GM21723 (cell line): ENCODE measurements around the gene SEC11C.
"Not testable (repeated sequence)": the region's sequence is repeated elsewhere in the genome, so short reads cannot be mapped to it uniquely, and the experiment has no call there.

Experiments
- ATAC-seq: cut with Tn5 transposase; IDR thresholded peaks from one replicate; pipeline ENCODE4 v1.9.1; 2021; ENCODE audit warnings: mild to moderate bottlenecking, moderate library complexity; ENCODE audit not compliant: unreplicated experiment

Gene SEC11C

DNA sequence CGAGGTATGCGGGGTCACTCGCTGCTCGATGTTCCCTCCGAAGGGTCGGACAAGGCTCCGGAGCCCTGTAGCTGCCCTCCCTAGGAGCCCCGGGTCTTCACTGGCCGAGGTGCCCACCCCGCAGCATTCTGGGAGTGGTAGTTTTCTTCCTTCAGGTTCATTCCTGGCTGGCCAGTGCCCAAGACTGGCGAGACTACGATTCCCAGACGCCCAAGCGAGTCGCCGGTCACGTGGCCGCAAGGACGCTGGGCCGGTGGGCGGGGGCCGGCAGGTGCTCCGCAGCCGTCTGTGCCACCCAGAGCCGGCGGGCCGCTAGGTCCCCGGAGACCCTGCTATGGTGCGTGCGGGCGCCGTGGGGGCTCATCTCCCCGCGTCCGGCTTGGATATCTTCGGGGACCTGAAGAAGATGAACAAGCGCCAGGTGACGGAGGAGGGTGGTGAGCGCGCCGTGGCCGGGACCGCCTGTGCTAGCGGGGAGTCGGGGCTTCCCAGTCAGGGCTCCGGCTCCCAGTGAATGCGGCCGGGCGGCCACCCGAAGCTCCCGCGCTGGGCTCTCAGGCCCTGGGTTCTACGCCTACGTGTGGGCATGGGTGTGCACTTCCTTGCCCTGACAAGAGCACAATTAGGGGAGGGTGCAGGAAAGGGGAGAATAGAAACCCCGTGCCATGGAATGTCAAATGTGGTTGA, at the start of gene SEC11C:
SEC11C (plus strand) TSS at position 270 of the 687 bp plus-strand sequence; CDS start at position 335, 65 bp downstream.
- ATAC-seq, result peak; percentile 82

GRCh38 chr18:59090966-59091603, 48.6 kb upstream of the SEC11C start:
- no peak for ATAC-seq

DNA sequence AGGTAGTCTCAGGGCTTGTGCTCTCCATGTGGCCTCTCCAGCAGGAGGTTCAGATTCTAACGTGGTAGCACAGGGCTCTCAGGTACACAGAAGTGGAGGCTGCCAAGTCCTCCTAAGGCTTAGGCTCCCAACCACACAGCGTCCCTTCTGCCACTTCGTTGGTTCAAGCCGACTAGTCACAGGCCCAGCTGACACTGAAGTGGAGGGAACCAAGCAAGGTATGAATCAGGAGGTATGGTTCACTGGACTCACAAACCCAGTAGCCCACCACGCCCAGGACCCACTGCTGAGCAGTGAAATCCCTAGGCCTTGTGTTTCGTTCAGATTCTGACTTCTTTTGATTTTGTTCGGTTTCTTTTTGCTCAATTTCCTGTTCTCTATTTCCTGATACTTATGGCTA, 46.0 kb upstream of the SEC11C start:
- ATAC-seq, result no peak

DNA sequence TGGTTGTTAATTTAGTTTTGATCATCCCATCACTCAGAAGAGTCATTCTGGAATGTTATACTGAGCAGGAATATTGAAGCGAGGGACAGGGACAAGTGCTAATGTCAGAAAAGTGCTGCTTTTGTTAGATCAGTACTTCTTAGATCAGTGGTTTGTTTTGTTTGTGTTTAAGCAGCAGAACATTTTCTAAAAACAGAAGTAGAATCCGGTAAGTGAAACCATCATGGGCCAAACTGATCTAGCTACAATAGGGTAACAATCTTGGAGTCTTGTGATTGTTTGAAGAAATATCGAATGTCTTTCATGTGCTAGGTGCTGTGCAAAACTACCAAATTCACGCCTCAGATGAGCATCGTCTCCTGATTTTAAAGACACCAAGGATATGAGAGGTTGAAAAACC, 45.1 kb upstream of the SEC11C start:
- ATAC-seq, result no peak

- no peak for ATAC-seq
These were observed 43.4 kb upstream of the SEC11C start for GRCh38 chr18:59096098-59096789.

DNA sequence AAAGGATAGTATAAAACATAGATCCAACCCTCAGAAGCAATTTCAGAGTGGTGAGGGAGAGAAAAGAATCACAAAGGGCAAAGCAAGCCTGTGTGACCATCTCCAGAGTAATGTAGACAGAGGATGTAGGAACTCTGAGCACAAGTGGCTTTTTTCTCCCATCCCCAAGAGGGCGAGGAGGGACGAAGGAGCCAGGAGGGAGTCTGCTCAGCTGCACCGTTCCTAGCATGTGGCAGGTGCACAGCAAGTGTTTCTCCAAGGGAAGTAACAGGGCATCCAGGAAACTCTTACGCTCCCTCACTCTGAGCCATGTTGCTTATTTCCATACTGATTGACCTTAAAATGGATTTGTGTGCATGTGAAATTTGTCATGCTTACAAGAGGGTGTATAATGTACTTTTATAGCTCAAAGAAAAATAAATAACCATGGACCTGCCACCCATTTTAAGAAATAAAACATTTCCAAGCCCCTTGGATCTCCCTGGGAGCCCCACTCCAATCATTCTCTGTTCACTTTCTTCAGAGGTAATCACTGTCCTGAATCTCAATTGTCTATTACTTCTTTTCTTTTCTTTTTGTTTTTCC, 37.8 kb upstream of the SEC11C start:
- no peak for ATAC-seq

DNA sequence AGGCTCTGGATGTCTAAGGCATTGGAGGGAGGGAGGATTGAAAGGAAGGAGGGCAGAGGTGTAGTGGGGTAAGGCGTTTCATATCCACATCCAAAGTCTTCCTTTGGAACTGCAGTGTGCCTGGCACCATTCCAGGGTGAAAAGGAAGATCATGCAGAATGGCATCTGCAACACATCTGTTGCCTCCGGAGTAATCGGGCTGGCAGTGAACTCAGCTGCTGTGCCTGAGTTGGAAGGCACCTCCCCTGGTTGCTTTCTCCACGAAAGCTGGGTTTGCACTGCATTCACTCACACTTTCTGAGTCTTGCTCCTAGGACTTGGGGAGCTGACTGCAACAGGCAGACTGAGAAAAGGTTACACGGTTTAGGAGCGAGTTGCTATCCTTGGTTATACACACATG, 30.3 kb upstream of the SEC11C start:
- no peak for ATAC-seq

GRCh38 chr18:59114160-59114559, 25.5 kb upstream of the SEC11C start:
- no peak for ATAC-seq

DNA sequence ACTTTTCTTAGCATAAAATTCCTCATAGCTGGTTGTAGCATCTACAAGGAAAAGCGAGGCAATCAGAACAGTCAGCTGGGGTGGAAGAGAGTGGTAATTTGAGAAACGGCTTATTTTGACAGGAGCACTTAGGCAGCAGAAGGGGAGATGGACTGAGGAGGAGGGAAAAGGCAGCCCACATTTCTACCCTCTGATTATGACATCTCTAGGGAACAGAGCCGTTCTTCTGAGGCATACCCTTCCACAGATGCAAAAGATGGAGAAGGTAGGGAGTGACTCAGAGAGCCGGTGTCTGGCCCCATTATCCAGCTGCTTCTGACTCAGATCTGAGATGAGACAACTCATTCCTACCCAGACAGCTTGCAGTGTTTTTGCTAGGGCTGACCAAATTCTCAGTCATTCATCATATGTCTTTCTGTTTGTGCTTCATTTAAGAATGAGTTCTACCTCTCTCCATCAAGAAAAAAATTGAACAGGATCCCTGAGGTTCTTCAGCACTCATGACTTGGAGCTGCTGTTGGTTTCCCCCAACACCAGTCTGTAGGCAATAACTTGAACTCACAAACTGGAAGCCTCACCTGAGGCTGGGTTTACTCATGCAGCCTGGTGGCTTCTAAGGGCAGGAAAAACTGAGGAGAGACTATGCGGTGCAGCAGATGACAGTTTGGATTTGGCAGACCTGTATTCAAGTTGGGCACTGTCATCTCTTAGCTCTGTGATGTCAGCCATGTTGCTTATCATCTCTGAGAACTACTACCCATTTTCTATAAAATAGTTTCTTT, 15.9 kb upstream of the SEC11C start:
- ATAC-seq, result no peak

GRCh38 chr18:59124370-59124704, 15.3 kb upstream of the SEC11C start:
- no peak for ATAC-seq

- no peak for ATAC-seq
These were observed 12.6 kb upstream of the SEC11C start for GRCh38 chr18:59127047-59127446.

GRCh38 chr18:59129951-59130703, 9.6 kb upstream of the SEC11C start:
- no peak for ATAC-seq

GRCh38 chr18:59132810-59133465, 6.7 kb upstream of the SEC11C start:
- no peak for ATAC-seq

- peak; percentile 75 for ATAC-seq
These were observed 431 bp upstream of the SEC11C start for GRCh38 chr18:59139291-59139614.

DNA sequence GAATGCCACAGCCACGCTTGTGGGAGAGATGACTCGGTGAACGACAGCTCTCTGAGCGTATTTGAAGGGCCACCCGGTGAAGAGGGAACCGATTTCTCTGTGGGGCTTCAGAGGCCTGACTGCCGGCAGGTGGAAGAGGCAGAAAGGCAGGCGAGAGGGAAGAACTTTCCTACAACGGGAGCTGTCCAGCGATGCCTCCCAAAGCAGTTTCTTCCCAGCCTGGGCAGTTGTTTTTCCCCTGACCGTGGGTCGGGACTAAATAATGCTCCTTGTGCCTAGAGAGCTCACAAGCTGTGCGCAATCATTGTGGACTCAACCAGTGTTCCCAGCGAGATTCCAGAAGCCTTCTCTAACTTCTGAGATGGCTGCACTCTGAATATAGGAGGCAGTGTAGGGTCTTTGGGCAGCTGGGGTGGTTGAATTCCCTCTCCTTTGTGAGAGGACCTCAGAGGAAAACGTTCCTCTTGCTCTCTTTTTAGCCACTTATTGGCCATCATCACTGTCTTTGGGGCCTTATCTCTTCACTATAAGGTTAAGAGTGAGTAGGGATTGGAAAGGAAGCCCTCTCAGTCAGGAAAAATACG, 710 bp downstream of the SEC11C start:
- ATAC-seq, result peak; percentile 3

DNA sequence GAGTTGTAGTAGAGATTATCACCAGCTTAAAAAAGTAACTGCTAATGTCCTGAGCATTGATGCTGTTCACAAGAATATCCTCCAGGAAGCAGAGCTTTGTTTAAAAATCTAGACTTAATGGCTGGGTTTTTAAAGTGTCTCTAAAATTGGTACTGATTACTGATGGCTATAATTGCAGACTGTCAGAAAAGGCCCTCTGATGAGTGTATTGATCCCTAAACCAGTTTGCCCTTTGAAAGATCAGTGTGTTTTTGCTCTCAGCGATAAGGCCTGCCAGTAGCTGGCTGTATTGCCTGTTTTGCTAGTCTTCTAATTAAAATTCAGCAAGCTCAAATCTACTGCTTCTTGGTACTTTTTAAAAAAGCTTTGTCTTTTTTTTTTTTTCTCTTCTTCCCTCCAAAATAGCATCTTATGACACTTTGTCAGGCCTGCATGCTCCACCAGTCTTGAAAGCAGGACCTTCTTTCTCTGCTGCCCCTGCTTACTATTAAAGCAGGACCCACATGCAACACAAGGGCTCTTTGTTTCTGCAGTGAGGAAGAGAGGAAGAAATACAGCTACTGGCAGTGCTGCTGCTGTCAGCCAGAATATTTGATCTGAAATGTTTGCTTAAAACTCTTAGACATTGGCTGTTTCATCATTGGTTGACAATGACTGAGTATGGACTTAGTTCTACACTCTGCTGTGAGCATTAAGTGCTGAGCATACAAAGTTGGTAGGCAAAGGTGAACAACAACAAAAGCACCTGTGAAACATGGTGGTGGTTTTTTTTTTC, 1.8 kb downstream of the SEC11C start:
- ATAC-seq, result no peak

DNA sequence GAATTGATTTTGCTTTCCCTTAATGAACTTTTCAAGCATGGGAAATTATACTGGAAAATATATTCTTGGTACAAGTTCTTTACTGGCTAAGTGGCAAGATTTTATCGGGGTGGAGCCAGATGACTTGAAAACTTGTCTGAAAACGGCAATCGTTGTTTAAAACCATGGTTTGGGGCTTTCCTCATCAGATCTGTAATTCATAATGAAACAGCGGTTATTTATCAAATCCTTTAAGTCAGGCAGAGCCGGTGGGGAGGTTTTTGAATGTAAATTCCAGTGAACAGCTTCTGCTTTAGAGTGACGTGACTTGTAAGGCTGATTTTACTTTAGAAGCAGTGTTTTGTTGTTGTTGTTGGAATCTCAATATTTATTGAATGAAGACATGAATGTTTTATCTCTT, 2.6 kb downstream of the SEC11C start:
- no peak for ATAC-seq

DNA sequence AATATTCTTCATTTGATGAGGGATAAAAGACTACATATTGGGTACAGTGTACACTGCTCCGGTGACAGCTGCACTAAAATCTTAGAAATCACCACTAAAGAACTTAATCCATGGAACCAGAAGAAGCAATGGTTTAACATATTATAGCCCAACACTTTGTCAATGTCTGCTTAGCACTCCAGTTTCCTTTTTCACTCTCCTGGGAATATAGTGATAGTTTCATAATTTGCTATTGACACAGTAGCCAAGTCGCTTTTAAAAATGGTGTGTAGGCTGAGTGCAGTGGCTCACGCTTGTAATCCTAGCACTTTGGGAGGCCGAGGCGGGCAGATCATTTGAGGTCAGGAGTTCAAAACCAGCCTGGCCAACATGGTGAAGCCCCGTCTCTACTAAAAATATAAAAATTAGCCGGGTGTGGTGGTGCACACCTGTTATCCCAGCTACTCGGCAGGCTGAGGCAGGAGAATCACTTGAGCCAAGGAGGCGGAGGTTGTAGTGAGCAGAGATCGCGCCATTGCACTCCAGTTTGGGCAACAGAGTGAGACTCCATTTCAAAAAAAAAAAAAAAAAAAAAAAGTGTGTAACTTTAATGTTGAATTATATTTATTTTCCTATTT, 3.2 kb downstream of the SEC11C start:
- ATAC-seq, result not testable (repeated sequence)
